SHP77 (cell line): ENCODE measurements around the gene NPM3.

Source experiments
- DNase-seq, 2 experiments: peaks; one replicate each; lab custom pipeline; 2025; lab: John Stamatoyannopoulos, UW

Gene NPM3

DNA sequence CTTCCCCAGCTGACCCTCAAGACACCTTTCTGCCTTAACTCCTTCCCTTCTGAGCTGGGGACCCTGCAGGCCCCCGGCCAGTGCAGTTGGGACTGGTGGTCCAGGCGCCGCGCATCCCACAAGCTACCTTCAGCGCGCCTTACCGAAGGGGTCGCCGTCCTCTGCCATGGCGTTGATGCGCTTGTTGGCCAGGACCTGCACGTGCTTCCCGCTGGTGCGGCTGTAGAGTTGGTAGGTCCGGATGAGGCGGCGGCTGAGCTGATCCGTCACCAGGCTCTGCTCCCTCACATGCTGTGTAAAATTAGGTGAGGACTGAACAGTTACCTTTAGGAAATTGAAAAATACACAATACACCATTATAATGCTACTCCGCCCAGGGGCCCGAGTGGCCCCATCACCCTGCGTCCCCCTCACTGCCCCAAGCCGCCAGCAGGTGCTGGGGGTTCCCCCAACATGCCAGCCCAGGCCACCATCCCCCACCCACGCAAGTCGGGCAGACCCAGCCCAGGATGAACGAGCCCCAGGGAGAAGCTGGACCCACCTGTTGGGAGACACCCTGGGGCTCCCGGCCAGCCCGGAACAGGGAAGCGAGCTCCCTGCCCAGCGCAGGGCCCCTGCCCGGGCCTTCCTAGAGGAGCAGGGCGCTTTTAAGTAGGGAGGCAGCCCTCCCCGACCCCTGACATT is 8.5 kb downstream of the NPM3 start:
- DNase-seq, result no peak

- no peak for DNase-seq
Measured at GRCh38 chr10:101773923-101774588, 9.2 kb downstream of the NPM3 start.

GRCh38 chr10:101772895-101773761 is 10.1 kb downstream of the NPM3 start:
- DNase-seq, result no peak

GRCh38 chr10:101772017-101772894 is 11.0 kb downstream of the NPM3 start:
- DNase-seq, result no peak

DNA sequence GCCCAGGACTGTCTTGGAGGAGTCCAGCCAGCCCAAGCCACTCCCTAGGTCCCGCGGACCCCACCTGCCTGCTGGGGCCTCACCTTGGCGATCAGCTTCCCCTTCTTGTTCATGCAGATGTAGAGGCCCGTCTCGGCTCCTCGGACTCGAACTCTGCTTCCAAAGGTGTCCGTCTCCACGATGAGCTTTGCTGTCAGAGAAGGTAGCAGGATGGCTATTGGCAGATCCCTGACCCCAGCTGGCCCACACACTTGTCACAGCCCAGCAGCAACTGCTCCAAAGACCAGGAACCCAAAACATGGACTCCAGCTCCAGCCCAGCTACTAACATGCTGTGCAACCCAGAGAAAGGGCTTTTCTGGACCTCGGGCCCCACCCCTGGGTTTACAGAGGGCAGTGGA is 11.9 kb downstream of the NPM3 start:
- DNase-seq, result no peak

- DNase-seq, result no peak
Measured at GRCh38 chr10:101770331-101771215, 12.7 kb downstream of the NPM3 start.

- no peak for DNase-seq
Measured at GRCh38 chr10:101769541-101770180, 13.6 kb downstream of the NPM3 start.

- no peak for DNase-seq
Measured at GRCh38 chr10:101768791-101769170, 14.5 kb downstream of the NPM3 start.

- no peak for DNase-seq
Measured at GRCh38 chr10:101767966-101768790, 15.1 kb downstream of the NPM3 start.

- no peak for DNase-seq
Measured at GRCh38 chr10:101767600-101767945, 15.7 kb downstream of the NPM3 start.

- no peak for DNase-seq
Measured at GRCh38 chr10:101766753-101767599, 16.3 kb downstream of the NPM3 start.

DNA sequence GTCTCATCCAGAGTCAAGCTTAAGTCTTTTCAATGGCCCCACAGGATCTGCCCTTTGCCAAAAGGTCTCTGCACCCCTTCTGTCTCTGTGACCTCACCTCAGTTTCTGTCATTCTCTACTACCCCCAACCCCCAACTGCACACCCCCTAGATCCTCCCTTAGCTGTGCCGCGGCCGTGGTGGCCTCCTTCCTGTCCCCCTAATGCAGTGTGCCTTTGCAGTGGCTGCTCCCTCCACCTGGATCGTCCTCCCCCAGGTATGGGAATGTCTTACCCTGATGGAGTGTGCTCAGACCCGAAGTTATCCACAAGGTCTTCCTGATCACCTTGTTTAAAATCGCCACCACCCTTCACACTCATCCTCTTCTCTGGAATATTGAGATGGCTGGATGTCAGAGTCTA is 16.9 kb downstream of the NPM3 start:
- no peak for DNase-seq

- DNase-seq, result no peak
Measured at GRCh38 chr10:101763141-101763846, 20.0 kb downstream of the NPM3 start.

- DNase-seq, result no peak
Measured at GRCh38 chr10:101762736-101763135, 20.5 kb downstream of the NPM3 start.

- no peak for DNase-seq
Measured at GRCh38 chr10:101761226-101761625, 22.0 kb downstream of the NPM3 start.

DNA sequence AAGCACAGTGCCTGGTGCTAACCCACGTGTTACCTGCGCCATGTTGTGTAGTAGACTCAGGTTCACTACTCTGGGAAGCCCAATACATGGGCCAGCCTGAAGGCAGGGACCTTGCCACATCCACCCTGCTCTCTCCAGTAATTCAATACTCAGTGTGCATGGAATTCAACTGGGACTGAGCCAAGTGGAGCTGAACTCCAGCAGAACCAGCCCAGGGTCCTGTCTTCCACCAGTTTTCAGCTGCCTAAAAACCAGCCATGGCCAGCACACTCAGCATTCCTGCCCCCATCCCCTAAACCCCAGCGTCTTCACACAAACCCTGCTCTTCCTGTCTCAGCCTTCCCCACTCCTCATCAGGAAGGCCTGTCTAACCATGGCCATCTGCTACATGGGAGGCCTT is 22.7 kb downstream of the NPM3 start:
- DNase-seq, result no peak

GRCh38 chr10:101759309-101760247 is 23.7 kb downstream of the NPM3 start:
- DNase-seq, result no peak
